Neuronal stem cell (in vitro differentiated cells): ENCODE data around the gene OPRD1.

Experiments used
- DNase-seq: peaks from one replicate; pipeline ENCODE4 v3.0.0-alpha.2; 2013; ENCODE audit warnings: low spot score
- H2AFZ ChIP-seq: one replicate; pipeline ENCODE4 v1.6.1; 2013; ENCODE audit warnings: mild to moderate bottlenecking, low read length, inconsistent platforms
- H2AK5ac ChIP-seq: 2 replicates; pipeline ENCODE4 v1.6.1; 2013; ENCODE audit warnings: low read depth, mild to moderate bottlenecking, inconsistent platforms, low read length, moderate library complexity, mixed read lengths
- H2BK120ac ChIP-seq: 2 replicates; pipeline ENCODE4 v1.6.1; 2013; ENCODE audit warnings: low read depth, mild to moderate bottlenecking, inconsistent platforms, low read length, moderate library complexity, mixed read lengths
- H2BK12ac ChIP-seq: one replicate; pipeline ENCODE4 v1.6.1; 2013; ENCODE audit warnings: low read length, inconsistent platforms
- H2BK15ac ChIP-seq: 2 replicates; pipeline ENCODE4 v1.6.1; 2013; ENCODE audit warnings: mild to moderate bottlenecking, low read length, inconsistent platforms, mixed read lengths
- H2BK5ac ChIP-seq: one replicate; pipeline ENCODE4 v1.6.1; 2013; ENCODE audit warnings: inconsistent platforms, mild to moderate bottlenecking, low read length, moderate library complexity
- H3K14ac ChIP-seq: one replicate; pipeline ENCODE4 v1.6.1; 2013; ENCODE audit warnings: low read length, inconsistent platforms
- H3K18ac ChIP-seq: 2 replicates; pipeline ENCODE4 v1.6.1; 2013; ENCODE audit warnings: low read length, inconsistent platforms
- H3K23ac ChIP-seq: 2 replicates; pipeline ENCODE4 v1.6.1; 2013; ENCODE audit warnings: low read depth, mild to moderate bottlenecking, mixed read lengths, low read length, inconsistent platforms; ENCODE audit not compliant: poor library complexity
- H3K27ac ChIP-seq: replicated peaks from 3 replicates; pipeline ENCODE4 v1.5.1; 2013; ENCODE audit warnings: low read length, inconsistent platforms
- H3K27me3 ChIP-seq, 3 experiments: 2 replicates each; pipeline ENCODE4 v1.6.1; 2013; ENCODE audit warnings: low read length in 3 of 3, mild to moderate bottlenecking in 2 of 3, inconsistent platforms in 1 of 3, low read depth in 1 of 3, mixed read lengths in 1 of 3, moderate library complexity in 1 of 3; ENCODE audit not compliant: control insufficient read depth in 3 of 3, insufficient read depth in 3 of 3
- H3K36me3 ChIP-seq, 2 donors: replicated peaks in 1 of 2; 2 replicates each; pipeline ENCODE4 v1.6.1; 2013; ENCODE audit warnings: low read length in 2 of 2; ENCODE audit not compliant: control insufficient read depth in 2 of 2, insufficient read depth in 2 of 2
- H3K4ac ChIP-seq: 2 replicates; pipeline ENCODE4 v1.6.1; 2013; ENCODE audit warnings: inconsistent platforms, mild to moderate bottlenecking, low read length, moderate library complexity
- H3K4me1 ChIP-seq, 2 donors: 1 replicate in 1 of 2; 2 replicates in 1 of 2; pipeline ENCODE4 v1.6.1; 2013; ENCODE audit warnings: low read length in 2 of 2, low read depth in 1 of 2; ENCODE audit not compliant: control insufficient read depth in 2 of 2, insufficient read depth in 1 of 2
- H3K4me2 ChIP-seq: one replicate; pipeline ENCODE4 v1.6.1; 2013; ENCODE audit warnings: mild to moderate bottlenecking, low read length, inconsistent platforms; ENCODE audit not compliant: insufficient read depth, poor library complexity, severe bottlenecking
- H3K4me3 ChIP-seq, 2 donors: 2 replicates each; pipeline ENCODE4 v1.5.1; 2013; ENCODE audit warnings: low read length in 2 of 2, mild to moderate bottlenecking in 2 of 2, inconsistent platforms in 1 of 2, moderate library complexity in 1 of 2
- H3K79me1 ChIP-seq: one replicate; pipeline ENCODE4 v1.6.1; 2013; ENCODE audit warnings: low read depth, mild to moderate bottlenecking, inconsistent platforms, low read length, moderate library complexity
- H3K9ac ChIP-seq: one replicate; pipeline ENCODE4 v1.6.1; 2013; ENCODE audit warnings: mild to moderate bottlenecking, low read depth, low read length, inconsistent platforms; ENCODE audit not compliant: poor library complexity
- H3K9me3 ChIP-seq, 2 donors: replicated peaks in 1 of 2; 2 replicates each; pipeline versions ENCODE3 to v1.6.1; 2013; ENCODE audit warnings: low read length in 2 of 2, mild to moderate bottlenecking in 2 of 2, inconsistent platforms in 1 of 2, low read depth in 1 of 2, mixed read lengths in 1 of 2, moderate library complexity in 1 of 2; ENCODE audit not compliant: control insufficient read depth in 2 of 2, insufficient read depth in 1 of 2
- H4K8ac ChIP-seq: one replicate; pipeline ENCODE4 v1.6.1; 2013; ENCODE audit warnings: low read depth, mild to moderate bottlenecking, inconsistent platforms, low read length, moderate library complexity
- H4K91ac ChIP-seq: one replicate; pipeline ENCODE4 v1.6.1; 2013; ENCODE audit warnings: low read length, low read depth, mild to moderate bottlenecking, inconsistent platforms; ENCODE audit not compliant: poor library complexity
- WGBS, 2 donors: extraction: QIAGEN DNeasy Blood & Tissue Kit; methylation state at CpG; one replicate each; pipeline ENCODE4 v1.1.7; 2013; ENCODE audit warnings: missing lambda C conversion rate in 2 of 2, mixed read lengths in 1 of 2; ENCODE audit not compliant: insufficient read length in 2 of 2, insufficient replicate concordance in 1 of 2; ENCODE audit errors: extremely low coverage in 2 of 2; 5-methylcytosine and 5-hydroxymethylcytosine counted together

OPRD1 gene

DNA sequence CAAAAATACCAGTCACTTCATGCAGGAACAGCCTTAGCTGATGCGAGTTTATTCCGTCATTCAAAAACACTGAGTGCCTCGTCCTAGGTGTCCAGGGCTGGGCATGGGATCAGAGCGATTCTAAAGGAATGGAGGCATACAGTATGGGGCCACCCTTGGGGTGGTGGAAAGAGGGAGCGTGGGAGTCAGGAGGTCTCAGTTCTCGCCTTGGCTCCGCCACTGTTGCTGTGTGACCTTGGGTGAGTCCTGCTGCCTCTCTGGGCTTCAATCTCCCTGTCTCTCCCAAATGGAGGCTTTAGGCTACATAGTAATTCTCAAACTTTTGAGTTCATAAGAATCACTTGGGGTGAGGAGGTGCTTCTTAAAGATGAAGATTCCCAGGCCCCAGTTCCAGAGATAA lies 44.0 kb downstream of the OPRD1 start:
- no peaks in the 10 kb centered on the region for H3K9me3 ChIP-seq
- H4K91ac ChIP-seq = no peak overlapping the region
- H2AK5ac ChIP-seq = no peak overlapping the region
- no peak overlapping the region for H3K14ac ChIP-seq
- DNase-seq = no peak
- H3K9ac ChIP-seq = no peak overlapping the region
- H3K23ac ChIP-seq = no peak overlapping the region
- no peak overlapping the region for H2BK5ac ChIP-seq
- H2BK120ac ChIP-seq = no peak overlapping the region
- peak overlapping the region; percentile 36 for H2AFZ ChIP-seq
- H3K4me1 ChIP-seq = peaks cover 0 to 9% of the 10 kb centered on the region in 2 donors
- no peak overlapping the region for H3K4me3 ChIP-seq
- H3K4me2 ChIP-seq = no peak overlapping the region
- H4K8ac ChIP-seq = no peak overlapping the region
- H3K4ac ChIP-seq = no peak overlapping the region
- no CpG with 5 or more reads among the region's 7 CpGs for WGBS, 2 donors
- peaks cover 0 to 22% (median 0%) of the 10 kb centered on the region in 3 experiments for H3K27me3 ChIP-seq
- H3K36me3 ChIP-seq = no peaks in the 10 kb centered on the region
- no peak overlapping the region for H3K18ac ChIP-seq
- no peak overlapping the region for H3K27ac ChIP-seq
- H2BK15ac ChIP-seq = no peak overlapping the region
- H3K79me1 ChIP-seq = no peaks in the 10 kb centered on the region
- H2BK12ac ChIP-seq = no peak overlapping the region

DNA sequence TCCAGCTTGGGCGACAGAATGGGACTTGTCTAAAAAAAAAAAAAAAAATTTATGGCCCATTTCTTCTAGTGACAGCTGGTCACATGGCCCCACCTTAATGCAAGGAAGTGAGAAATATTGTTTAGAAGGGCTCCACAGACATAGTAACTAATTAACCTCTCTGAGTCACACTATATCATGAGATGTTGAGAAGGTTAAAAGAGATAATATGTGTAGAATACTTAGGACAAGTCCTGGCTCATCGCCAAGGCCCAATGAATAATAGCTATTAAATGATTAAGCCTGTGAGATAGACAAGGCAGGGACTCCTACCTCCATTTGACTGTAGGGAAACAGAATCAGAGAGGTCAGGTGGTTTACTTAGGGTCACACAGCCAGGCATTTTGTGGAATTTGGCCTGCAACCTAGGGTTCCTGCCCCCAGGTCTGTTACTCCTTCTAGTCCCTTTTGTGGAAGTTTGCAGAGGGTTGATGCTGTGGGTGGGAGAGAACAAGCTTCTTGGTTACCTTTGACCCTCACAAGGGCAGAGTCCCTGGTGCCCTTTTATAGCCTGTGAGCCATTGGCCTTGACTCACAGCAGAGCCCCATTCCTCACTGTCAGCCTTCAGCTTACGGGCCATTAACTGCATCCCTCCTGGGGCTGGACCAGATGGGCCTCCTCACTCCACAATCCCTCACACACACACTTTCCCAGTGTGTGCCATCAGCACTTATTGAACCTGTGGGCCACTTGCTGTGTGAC lies 48.5 kb downstream of the OPRD1 start:
- no peak overlapping the region for H4K8ac ChIP-seq
- H4K91ac ChIP-seq = no peak overlapping the region
- no peak overlapping the region for H2BK120ac ChIP-seq
- H3K36me3 ChIP-seq = no peaks in the 10 kb centered on the region
- H2BK15ac ChIP-seq = no peak overlapping the region
- no peak overlapping the region for H2AFZ ChIP-seq
- WGBS, 2 donors = no CpG with 5 or more reads among the region's 3 CpGs
- H3K4me1 ChIP-seq = peaks cover 10 to 13% of the 10 kb centered on the region in 2 donors
- no peak overlapping the region for H3K9ac ChIP-seq
- H2BK5ac ChIP-seq = no peak overlapping the region
- H3K9me3 ChIP-seq = no peaks in the 10 kb centered on the region
- no peak overlapping the region for H2AK5ac ChIP-seq
- no peak overlapping the region for H3K4me2 ChIP-seq
- no peak overlapping the region for H3K4me3 ChIP-seq
- no peak overlapping the region for H3K14ac ChIP-seq
- H3K4ac ChIP-seq = no peak overlapping the region
- no peak overlapping the region for H3K23ac ChIP-seq
- H3K27ac ChIP-seq = no peak overlapping the region
- no peaks in the 10 kb centered on the region for H3K79me1 ChIP-seq
- no peak overlapping the region for H3K18ac ChIP-seq
- no peak overlapping the region for H2BK12ac ChIP-seq
- H3K27me3 ChIP-seq = peaks cover 0 to 30% (median 0%) of the 10 kb centered on the region in 3 experiments
- DNase-seq = no peak

DNA sequence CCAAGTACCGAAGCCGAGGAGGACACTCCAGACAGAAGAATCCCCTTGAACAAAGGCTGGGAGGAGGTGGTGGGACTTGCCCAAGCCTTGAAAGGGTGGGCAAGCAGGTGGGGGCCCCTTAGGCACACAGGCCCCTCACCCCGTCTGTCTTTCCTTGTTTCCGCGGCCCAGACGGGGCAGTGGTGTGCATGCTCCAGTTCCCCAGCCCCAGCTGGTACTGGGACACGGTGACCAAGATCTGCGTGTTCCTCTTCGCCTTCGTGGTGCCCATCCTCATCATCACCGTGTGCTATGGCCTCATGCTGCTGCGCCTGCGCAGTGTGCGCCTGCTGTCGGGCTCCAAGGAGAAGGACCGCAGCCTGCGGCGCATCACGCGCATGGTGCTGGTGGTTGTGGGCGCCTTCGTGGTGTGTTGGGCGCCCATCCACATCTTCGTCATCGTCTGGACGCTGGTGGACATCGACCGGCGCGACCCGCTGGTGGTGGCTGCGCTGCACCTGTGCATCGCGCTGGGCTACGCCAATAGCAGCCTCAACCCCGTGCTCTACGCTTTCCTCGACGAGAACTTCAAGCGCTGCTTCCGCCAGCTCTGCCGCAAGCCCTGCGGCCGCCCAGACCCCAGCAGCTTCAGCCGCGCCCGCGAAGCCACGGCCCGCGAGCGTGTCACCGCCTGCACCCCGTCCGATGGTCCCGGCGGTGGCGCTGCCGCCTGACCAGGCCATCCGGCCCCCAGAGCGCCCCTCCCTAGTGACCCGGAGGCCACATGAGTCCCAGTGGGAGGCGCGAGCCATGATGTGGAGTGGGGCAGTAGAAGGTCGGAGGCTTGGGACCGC lies 50.8 kb downstream of the OPRD1 start:
- Histone ChIP-seq H2AK5ac (peak overlapping the region; percentile 57), H3K4me2 (no peak overlapping the region), H4K91ac (peak overlapping the region; percentile 1), H3K9ac (peak overlapping the region; percentile 27), H4K8ac (no peak overlapping the region), H2BK12ac (peak overlapping the region; percentile 2), H3K9me3 (no peaks in the 10 kb centered on the region), H2BK15ac (peak overlapping the region; percentile 65), H3K4me3 (no peak overlapping the region), H3K18ac (peak overlapping the region; percentile 79), H2BK5ac (peak overlapping the region; percentile 54), H3K27me3 (peaks cover 0 to 14% (median 0%) of the 10 kb centered on the region in 3 experiments), H3K23ac (peak overlapping the region; percentile 22), H3K36me3 (no peaks in the 10 kb centered on the region), H3K4ac (no peak overlapping the region), H3K14ac (no peak overlapping the region), H3K4me1 (peaks cover 15% of the 10 kb centered on the region in 2 donors), H3K27ac (no peak overlapping the region), H3K79me1 (no peaks in the 10 kb centered on the region), H2BK120ac (no peak overlapping the region), H2AFZ (no peak overlapping the region)
- no peak for DNase-seq
- no CpG with 5 or more reads among the region's 66 CpGs for WGBS, 2 donors

DNA sequence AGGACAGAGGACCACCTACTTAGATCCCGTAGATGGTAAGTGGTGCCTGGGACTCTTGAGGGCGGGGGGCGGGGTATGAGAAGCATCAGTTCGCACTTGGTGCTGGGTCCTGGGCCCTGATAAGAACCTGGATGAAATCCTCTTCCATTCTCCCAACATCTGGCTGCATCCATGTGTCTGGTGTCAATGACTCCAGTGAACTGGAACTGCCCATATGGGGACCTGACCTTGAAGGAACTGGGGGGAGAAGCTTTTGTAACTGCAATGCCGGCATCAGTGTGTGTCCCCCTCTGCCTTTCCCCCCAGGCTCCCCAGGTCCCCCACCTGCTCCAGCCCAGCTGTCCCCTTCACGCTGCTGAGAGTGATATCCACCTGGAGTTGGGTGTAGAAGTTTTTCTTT lies 52.7 kb downstream of the OPRD1 start:
- WGBS, 2 donors = no CpG with 5 or more reads among the region's 6 CpGs
- Histone ChIP-seq H3K27me3 (peaks cover 0 to 13% (median 0%) of the 10 kb centered on the region in 3 experiments), H3K23ac (no peak overlapping the region)

More for the DNA sequence above, 52.7 kb downstream of the OPRD1 start:
- no peak overlapping the region for H3K9ac ChIP-seq
- no peak overlapping the region for H2BK12ac ChIP-seq
- no peak overlapping the region for H4K8ac ChIP-seq
- no peak for DNase-seq
- no peak overlapping the region for H2BK5ac ChIP-seq
- H2AFZ ChIP-seq = peak overlapping the region; percentile 49
- no peak overlapping the region for H3K14ac ChIP-seq
- H3K4me2 ChIP-seq = no peak overlapping the region
- H3K18ac ChIP-seq = peak overlapping the region; percentile 52
- no peaks in the 10 kb centered on the region for H3K36me3 ChIP-seq
- no peak overlapping the region for H3K4ac ChIP-seq
- H3K4me1 ChIP-seq = peaks cover 15% of the 10 kb centered on the region in 2 donors
- H3K27ac ChIP-seq = no peak overlapping the region
- no peaks in the 10 kb centered on the region for H3K9me3 ChIP-seq
- no peak overlapping the region for H2AK5ac ChIP-seq
- H2BK15ac ChIP-seq = peak overlapping the region; percentile 59
- no peak overlapping the region for H2BK120ac ChIP-seq
- no peak overlapping the region for H3K4me3 ChIP-seq
- H3K79me1 ChIP-seq = no peaks in the 10 kb centered on the region
- H4K91ac ChIP-seq = no peak overlapping the region
